NCI-H2081 treated with DMSO at 0.1 percent for 48 hours (cell line): ENCODE measurements around the gene MRGPRF.
"Not testable (repeated sequence)": the region's sequence is repeated elsewhere in the genome, so short reads cannot be mapped to it uniquely, and the experiment has no call there.

ENCODE experiments used
- DNase-seq: peaks from one replicate; lab custom pipeline; 2025; lab: John Stamatoyannopoulos, UW

Gene MRGPRF

DNA sequence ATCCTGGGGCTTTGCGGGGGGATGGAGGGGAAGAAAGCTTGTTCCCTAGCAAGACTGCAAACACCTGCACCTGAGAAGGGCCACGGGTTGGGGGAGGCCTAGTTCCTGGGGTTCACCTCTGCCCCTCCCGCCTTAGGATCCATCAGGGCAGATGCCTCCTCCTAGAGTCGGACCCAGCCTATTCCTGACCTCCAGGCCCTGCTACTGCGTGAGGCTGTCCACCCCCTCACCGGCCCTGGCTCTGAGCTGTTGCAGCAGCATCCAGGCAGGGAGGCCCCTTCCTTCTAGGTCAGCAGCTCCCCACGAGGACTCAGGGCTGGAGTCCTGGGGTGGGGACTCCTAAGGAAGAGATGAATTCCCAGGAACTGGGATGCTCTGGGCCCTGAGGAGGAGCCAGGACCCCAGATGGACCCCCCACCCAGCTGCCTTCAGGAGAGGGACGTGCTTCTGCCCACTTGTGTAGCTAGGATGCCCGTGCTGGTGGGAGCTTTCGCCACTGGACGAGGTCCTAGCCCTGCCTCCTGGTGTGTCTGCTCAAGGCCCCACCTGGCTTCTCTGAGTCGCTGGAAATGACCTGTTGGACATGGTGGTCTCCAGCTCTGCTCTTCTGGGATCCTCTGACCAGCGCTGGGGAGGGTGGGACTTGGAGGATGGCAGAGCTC is 10.3 kb downstream of the MRGPRF start:
- no peak for DNase-seq

- DNase-seq: no peak
Observed at GRCh38 chr11:69002110-69002569, 10.9 kb downstream of the MRGPRF start.

DNA sequence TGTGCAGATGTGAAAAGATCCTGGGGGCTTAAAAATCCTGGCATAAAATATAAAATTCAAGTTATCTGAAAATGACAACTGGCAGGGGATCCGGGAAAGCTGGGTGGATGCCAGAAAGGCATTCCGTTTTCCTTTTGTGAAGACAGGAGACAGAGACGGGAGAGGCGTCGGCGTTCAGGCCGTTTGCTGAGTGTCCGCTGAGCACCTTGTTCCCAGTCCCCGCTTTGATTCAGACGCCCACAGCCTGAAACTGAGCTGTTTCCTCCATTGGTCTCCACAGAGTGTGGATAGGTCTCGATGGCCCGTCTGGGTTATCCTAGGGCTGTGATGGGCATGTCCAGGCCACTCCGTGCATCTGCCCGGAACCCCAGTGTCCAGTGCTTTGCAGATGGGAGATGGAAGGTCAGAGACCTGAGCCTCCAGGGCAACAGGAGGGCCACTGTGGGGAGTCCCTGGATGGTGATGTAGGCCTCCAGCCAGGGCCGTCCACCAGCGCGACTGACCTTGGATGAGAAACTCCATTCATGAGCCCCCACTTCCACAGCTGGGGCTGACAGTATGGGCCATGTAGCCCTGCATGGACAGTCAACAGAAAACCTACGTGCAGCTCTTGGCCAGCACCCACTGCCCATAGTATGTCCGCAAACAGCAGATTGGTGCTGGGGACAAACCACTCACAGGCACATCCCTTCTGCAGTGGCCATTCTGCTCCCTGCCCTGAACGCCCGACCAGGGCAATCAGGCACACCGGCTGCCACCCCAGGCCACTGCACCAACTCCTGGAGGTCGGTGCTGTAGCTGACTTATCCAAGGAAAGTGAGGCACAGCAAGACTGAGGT is 11.6 kb downstream of the MRGPRF start:
- no peak for DNase-seq

DNA sequence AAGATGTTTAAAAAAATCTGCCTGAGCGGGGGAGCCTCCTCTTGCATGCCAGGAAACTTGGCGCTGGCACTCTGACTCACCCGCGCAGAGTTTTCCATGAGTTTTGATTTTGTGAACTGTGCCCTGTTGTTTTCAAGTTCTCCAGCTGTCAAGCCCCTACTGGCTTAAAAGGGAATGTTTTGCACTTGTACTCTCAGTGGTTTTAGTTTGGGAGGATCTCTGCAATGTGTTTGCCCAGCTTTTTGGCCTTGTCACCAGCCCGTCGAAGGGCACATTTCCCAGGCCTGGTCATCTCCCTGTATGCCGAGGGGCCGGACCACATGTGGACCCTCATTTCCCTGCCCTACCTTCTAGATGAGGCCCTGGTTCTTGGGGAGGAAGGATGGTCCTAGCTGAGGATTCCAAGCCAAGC is 12.2 kb downstream of the MRGPRF start:
- no peak for DNase-seq

- DNase-seq: no peak
Observed at GRCh38 chr11:69000391-69000790, 12.7 kb downstream of the MRGPRF start.

DNA sequence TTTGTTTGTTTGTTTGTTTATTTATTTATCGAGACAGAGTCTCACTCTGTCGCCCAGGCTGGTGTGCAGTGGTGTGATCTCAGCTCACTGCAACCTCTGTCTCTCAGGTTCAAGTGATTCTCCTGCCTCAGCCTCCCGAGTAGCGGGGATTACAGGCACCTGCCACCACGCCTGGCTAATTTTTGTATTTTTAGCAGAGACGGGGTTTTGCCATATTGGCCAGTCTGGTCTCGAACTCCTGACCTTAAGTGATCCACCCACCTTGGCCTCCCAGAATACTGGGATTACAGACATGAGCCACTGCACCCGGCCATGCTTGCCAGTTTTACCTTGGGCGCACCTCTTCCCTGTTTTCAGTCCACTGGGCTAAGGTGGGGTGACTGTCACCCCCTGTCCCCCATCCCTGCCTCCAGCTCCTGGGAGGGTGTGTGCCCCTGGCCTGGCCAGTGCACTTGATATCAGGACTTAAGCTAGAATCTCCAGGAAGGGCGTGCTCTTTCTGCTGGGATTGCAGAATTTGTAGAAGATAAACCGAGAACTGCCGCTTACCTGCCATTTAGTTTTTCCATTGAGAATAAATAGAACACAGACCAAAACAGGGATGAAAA is 13.2 kb downstream of the MRGPRF start:
- DNase-seq: not testable (repeated sequence)

- no peak for DNase-seq
Observed at GRCh38 chr11:68999093-68999747, 13.8 kb downstream of the MRGPRF start.

- DNase-seq: no peak
Observed at GRCh38 chr11:68998390-68998911, 14.6 kb downstream of the MRGPRF start.

DNA sequence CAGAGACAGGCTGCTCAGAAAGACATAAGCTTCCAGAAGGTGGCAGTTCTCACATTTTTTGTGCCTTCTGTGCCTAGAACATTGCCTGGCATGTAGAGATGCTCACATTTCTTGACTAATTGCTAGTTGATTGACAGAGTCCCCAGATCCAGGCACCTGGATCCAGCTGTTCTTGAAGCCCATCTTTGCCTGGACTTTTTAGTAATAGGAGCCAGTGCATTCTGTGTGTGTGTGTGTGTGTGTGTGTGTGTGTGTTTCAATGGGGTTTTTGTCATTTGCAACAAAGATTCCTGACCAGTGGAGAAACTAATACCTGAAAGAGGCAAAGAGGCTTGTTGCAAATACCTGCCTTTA is 15.1 kb downstream of the MRGPRF start:
- DNase-seq: no peak

GRCh38 chr11:68997124-68997994 is 15.7 kb downstream of the MRGPRF start:
- DNase-seq: no peak

- DNase-seq: no peak
Observed at GRCh38 chr11:68996376-68997123, 16.5 kb downstream of the MRGPRF start.

GRCh38 chr11:68994894-68995285 is 18.2 kb downstream of the MRGPRF start:
- no peak for DNase-seq

GRCh38 chr11:68994161-68994893 is 18.7 kb downstream of the MRGPRF start:
- no peak for DNase-seq

GRCh38 chr11:68993546-68993945 is 19.5 kb downstream of the MRGPRF start:
- DNase-seq: no peak

GRCh38 chr11:68992743-68993255 is 20.2 kb downstream of the MRGPRF start:
- DNase-seq: no peak

GRCh38 chr11:68990995-68991780 is 21.9 kb downstream of the MRGPRF start:
- DNase-seq: no peak

- no peak for DNase-seq
Observed at GRCh38 chr11:68989936-68990606, 23.0 kb downstream of the MRGPRF start.

DNA sequence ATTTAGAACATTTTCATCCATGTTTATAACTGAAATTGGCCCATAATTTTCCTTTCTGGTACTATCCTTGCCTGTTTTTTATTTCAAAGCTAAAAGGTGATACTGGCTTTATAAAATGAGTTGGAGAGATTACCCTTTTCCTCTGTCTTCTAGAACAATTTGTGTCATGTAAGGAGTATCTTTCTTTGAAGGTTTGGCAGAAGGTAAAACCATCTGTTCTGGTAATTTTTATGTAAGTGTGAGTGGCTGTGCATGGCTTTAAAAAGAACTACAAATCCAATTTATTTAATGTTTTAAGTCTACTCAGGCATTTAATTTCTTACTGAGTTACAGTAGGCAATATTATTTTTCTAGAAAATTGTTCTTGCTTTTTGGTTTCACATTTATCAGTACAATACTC is 24.6 kb downstream of the MRGPRF start:
- DNase-seq: no peak
